ENCODE data around the gene PARP16.
A peak's percentile ranks its signal among the peaks of the same experiment; 100 is the strongest.
"Not testable (repeated sequence)": the region's sequence is repeated elsewhere in the genome, so short reads cannot be mapped to it uniquely, and the experiment has no call there.

PARP16 gene

DNA sequence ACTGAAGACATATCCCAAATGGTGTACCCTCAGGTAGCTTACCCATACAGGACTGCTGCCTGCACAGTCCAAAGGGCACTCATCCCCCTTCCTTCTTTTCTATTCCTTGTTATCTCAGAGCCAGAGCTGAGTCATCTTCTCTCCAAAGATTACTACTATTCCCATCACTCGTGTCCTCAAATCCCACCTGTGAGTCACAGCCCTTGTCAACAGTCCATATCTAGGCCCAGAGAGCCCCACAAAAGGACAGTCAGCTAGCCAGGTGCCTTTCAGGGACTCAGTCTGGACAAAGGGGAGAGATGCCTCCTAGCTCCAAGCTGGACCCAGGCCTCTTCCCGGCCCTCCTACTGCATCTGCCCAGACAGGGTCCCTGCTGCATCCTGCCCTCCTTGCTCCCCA is 11.0 kb downstream of the PARP16 start:
- DNase-seq (ENCODE audit: low spot score): no peak

DNA sequence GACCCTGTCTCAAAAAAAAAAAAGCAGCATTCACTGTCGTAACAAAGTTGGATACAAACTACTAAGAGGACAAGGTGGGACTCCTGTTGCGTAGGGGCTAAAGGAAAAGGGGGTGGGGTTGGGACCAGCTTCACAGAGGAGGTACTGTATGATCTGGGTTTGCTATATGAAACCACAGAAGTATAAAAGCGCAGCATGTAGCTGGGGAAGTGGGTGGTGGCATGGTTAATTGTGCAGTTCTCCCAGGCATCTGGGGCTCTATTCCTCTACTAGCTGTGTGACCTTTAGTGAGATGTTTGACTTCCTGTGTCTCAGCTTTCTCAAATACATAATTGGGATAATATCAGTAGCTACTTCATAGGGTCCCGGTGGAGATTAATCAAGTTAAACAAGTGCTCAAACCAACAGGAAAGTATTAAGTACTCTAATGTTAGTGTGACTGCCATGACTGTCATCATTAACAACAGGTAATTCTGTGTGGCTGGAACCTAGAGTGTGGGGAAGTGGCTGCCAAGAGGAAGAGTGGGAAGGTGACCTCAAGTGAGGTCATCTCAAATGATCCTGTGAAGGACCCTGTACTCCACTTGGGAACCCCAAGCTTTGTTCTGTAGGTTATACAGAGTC is 11.5 kb downstream of the PARP16 start:
- no peak for DNase-seq (ENCODE audit: low spot score)

DNA sequence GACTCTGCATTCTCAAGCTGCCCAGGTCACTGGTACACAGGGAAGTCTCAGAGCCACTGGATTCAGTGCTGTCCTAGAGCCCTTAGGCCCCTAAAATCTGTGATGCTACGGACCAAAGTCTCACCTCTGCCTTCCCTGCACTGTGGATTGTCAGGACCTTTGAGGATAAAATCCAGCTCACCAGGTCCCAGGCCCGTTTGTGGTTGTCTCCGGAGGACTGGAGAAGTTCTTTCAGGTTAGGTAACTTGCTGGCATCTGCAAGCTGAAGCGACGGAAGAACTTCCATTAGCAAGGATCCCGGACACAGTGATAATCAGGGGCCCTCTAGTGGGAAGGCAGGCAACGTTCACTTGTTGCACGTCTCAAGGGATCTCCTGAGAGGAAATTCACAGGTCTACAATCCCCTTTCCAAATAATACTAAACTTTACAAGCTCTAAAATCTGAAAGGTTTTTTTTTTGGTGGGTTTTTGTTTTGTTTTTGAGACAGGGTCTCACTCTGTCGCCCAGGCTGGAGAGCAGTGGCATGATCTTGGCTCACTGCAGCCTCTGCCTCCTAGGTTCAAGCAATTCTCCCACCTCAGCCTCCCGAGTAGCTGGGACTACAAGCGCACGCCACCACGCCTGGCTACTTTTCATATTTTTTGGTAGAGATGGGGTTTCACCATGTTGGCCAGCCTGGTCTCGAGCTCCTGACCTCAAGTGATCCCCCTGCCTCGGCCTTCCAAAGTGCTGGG is 15.7 kb downstream of the PARP16 start:
- DNase-seq (ENCODE audit: low spot score): peak; percentile 73

DNA sequence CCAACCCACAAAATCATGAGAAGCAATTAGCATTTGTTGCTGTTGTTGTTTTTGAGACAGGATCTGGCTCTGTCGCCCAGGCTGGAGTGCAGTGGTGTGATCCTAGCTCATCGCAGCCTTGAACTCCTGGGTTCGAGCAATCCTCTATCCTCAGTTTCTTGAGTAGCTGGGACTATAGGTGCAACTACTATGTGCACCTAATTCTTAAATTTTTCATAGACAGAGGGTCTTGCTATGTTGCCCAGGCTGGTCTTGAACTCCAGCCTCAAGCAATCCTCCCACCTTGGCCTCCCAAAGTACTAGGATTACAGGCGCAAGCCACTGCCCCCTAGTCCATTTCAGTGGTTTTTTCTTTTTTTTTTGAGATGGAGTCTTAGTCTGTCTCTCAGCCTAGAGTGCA is 18.3 kb downstream of the PARP16 start:
- DNase-seq (ENCODE audit: low spot score): no peak

DNA sequence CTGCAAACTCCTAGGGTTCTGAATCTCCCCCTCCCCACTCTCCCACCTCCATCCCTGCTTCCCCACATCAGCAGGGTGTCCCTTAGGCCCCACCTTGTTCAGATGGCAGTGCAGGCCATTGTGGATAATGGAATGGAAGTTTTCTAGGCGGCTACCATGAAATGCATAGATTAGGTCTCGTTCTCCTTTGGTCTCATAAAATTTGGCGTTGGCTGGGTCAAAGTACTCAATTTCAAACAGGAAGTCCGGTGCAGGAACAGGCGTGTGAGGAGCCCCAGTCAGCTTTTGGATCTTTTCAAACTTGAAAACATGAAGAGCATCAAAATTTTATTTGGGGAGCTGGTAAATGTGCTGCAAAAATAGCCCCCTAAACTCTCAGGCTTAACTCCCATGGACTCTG is 20.2 kb downstream of the PARP16 start:
- DNase-seq (ENCODE audit: low spot score): no peak

DNA sequence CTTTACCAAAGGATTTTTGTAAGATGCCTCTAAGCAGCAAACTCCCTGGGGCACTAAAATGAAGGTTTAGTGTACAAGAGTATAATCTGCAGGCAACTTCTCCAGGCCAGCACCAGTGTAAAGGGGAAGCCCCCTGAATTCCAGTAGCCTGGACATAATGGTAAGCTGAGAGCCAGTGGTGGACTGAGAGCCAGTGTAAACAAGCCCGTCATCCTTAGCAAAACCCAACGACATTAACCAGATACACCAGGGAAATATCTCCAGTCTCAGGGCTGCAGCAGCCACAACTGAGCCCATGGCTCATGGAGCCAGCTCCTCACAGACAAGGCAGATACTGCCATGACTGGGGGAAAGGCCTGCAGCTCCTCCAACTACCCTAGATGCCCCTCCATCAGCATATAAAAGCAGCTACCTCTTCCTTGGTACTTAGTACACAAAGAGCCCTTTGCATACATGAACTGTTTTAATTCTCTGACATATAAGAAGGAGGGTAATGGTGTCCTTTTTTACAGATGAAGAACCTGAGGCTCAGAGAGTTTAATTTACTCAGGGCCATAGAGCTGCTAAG is 21.7 kb downstream of the PARP16 start:
- DNase-seq (ENCODE audit: low spot score): no peak

DNA sequence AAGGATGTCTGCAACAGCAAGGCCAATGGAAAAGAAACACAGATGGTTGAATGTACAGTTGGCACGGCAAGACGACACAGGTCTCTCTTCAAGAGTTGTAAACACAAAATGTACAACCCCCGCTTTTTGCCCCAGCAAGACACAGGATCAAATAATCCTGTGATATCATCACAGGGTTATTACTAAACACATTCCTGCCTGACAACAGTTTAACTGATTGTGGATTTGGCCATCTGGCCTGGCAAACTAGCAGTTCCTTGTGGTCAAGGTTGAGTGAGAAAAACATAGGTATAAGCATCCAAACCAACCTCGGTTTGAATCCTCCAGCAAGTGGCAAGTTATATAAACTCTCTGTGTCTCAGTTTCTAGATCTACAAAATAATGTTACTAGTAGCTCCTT is 23.4 kb downstream of the PARP16 start:
- DNase-seq (ENCODE audit: low spot score): no peak

DNA sequence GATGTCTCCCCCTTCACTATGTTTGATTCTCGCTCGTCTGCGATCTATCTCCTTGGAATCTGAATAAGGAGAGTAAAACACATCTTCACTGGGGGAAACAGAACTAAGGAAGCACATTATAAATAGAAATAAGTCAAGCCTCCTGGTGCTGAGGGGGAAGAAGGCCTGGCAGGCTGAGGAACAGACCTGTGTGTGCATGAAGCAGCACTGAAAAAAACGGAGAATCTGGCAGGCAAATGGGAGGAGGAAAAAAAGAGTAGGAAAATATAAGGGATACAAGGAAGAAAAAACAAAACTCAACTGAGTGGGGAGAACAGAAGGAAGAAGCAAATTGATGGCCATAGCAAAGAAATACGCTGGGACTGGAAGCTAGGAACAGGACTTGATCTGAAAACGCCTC is 25.7 kb downstream of the PARP16 start:
- DNase-seq (ENCODE audit: low spot score): no peak

DNA sequence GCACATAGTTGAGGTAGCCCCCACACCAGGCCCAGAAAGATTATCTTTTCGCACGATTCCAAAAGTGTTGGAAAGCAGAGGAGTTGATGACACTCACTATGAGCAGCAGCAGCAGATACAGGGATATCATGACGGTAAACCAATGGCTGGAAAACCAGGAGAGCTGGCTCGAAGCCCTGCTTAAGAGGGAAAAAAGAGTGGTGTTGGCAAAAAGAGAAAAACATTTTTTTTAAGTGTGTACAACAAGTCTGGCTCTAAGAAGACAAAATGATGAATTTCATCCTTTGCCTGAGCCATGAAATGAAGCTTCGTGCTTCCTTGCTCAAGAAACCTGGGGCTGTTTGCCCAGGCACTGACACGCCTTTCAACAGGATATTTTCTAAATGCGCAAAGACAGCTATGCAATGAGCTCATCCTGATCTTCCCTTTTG is 27.3 kb downstream of the PARP16 start:
- no peak for DNase-seq (ENCODE audit: low spot score)

DNA sequence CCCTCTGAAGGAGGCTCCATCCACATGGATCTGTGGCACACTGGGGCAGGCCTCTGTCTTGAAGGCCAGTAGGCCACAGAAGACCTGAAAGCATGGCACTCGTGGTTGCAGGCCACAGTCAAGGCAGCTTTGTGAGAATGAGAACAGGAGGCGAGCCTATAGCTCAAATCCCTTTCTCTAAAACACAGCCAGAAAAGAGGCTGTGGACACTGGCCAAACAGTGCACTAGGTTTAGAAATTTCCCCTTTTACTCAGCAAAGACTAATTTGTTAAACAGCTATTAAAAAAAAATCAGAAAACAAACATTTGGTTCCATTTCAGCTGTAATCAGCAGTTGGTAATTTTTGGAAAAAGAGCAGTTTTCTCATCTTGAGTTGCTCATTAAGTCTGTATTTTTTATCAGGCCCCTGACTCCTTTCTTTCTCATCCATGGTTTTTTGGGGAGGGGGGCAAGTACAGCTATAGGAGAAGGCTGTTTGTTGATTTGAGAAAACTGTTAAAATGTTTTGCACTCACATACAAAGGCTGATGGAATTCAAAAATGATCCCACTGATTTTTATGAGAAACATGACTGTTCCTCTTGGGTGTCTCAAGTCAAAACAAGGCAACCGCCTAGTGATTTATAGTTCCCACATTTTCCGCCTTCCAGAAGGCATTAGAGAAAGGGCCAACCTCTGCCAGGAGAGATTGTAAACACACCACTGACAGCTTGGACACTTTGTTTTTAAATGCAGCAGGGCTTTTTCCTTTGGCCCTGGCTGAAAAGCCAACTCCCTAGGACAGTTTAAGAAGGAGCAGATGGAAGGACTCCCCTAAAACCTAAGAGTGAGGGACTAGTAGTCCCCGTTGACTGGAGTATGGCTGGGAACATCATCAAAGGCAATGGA is 28.1 kb downstream of the PARP16 start:
- DNase-seq (ENCODE audit: low spot score): no peak

DNA sequence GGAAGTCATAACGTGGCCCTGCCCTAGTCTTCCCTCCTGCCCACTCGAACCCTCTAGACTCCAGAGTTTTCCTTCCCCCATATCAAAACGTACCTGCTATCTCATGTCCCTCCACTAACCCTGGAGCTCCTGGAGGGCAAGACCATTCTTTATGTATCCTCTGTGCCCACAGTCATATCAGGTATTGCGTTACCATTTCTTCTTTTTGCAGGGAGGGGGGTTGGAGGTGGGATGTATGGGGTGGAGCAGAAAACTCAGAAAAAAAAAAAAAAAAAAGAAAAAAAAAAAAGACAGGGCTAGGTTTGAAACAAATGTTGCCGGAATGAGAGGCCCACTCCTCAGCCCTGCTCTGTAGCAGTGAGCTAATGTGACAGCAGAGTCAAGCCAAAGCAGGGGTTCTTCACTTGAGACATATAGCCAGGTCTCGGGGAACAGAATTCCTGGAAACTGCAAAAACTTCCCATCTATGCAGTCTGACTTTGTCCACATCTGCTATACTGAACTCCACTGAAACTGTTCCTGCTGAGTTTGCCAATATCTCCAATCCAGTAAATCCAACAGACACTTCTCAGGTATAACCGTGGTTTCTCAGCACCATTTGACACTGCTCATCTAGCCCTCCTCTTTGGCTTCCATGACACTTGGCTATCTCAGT is 31.1 kb downstream of the PARP16 start:
- no peak for DNase-seq (ENCODE audit: low spot score)

DNA sequence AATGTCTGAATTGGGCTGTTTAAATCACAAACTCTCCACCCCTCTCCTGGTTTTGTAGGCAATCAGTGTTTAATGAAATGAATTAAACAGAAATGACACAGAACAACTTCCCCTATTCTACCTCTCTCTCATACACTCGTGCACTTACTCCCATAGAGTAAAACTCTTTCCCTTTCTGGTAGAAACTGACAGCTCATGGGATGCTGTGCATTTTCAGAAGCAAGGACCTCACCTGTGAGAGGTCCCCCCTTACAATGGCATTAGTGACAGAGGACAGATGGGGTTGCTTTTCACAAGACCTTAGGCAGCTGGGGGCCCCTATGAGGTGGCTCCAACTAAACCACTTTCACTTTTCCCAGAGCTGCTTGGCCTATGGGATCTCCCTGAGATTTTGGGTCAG is 31.9 kb downstream of the PARP16 start:
- no peak for DNase-seq (ENCODE audit: low spot score)

DNA sequence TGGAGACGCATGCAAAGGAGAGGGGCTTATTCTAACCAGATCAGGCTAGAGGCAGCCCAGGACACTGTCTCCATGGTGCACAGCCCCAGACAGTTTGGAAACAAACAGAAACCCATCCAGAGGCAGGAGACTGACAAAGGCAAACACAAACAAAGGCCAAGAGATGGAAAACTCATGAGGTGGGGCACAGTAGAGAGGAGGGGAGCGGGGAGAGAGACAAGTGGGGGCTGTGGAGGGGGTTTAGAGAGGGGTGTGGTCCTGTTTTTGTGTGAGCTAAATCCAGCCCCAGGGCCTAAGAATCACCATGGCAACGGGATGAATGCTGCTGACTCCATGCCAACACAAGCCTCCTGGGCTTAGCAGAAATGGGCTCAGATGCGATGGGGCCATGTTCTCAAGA is 32.3 kb downstream of the PARP16 start:
- DNase-seq (ENCODE audit: low spot score): no peak

DNA sequence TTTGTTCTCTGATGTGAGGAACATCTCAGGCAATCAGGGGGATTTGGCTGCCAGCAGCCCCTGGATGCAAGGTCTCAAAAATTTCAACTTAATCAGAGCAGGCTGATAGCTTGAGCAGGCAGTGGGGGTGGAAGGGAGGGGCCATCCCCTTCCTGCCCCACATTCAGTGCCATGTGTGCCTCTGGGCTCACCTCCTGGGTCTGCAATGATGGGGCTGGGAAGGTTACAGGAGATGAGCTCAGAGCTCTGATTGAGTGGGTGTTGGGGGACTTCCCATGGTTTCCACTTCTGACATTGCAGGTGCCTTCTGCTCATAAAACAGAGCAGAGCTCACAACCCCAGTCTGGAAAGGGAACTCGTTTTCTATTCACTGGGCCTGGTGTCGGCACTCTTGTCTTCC is 37.0 kb downstream of the PARP16 start:
- no peak for DNase-seq (ENCODE audit: low spot score)

DNA sequence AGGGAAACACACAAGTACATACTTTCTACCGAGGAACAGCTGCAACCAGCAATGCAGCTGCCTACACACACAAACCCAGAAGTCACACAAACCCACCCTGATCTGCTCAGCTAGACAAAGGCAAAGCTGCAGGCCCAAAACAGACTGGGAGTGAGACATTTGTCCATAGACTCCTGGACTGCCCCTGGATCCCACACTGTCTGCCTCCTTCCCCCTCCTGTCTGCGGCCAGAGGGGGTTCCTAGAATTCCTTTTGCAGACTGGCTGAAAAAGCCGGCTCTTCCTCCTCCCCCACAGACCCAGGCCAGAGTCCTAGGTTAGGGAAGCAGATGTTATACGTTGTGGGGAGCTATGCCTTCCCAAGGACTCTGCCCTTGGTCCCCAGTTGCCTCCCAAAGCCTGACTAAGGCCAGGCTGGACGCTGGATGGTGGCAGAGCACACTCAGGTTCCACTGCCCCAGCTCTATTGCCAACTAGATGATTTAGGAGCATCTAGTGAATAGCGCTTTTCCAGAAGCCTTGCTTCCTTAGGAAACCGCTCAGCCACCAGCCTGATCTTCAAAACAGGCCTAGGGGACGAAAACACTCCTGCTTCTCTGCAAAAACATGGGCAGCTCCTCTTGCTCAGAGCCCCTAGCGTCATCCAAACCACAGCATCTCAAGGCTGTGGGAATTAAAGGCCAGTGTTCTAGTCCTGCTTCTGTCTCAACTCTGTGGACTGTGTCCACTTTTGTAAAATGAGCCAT is 38.0 kb downstream of the PARP16 start:
- DNase-seq (ENCODE audit: low spot score): no peak

DNA sequence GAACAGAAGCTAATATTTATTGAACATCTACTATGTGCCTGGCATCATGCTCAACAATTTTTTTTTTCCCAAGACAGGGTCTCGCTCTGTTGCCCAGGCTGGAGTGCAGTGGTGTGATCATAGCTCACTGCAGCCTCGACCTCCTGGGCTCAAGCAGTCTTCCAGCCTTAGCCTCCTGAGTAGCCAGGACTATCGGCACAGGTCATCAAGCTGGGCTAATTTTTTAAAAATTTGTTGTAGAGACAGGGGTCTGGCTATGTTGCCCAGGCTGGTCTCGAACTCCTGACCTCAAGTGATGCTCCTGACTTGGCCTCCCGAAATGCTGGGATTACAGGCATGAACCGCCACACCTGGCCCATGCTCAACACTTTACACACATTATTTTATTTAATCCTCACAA is 39.7 kb downstream of the PARP16 start:
- DNase-seq (ENCODE audit: low spot score): no peak

DNA sequence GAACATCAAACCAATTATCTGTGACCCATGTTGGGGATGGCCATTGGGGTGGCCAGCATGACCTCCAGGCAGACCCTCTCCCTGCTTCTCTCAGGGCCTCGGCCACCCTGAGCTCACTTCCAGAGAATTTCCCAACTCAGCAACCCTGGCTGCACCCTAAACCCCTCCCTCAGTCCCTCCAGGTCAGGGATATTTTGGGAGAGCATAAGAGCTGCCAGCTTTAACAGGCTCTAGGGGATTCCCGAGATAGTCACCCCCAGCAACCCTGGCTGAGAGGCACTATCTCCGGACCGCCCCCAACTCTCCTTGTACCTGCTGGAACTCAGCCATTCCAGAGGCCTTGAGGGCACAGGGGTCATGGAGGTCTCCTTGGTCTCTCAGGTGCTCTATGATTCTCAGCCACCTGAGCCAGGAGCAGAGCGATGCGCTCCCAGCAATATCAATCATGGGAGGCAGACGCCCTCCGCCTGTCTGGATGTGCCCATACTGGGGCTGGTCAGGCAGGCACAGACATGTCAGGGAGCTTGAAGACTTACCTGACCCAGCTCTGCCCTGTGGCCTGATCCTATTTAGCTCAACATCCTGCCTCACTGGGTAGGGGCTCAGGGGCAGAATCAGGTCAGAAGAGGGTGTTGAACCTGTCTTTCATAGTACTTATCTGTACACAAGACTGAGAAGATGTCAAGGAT is 40.5 kb downstream of the PARP16 start:
- no peak for DNase-seq (ENCODE audit: low spot score)

DNA sequence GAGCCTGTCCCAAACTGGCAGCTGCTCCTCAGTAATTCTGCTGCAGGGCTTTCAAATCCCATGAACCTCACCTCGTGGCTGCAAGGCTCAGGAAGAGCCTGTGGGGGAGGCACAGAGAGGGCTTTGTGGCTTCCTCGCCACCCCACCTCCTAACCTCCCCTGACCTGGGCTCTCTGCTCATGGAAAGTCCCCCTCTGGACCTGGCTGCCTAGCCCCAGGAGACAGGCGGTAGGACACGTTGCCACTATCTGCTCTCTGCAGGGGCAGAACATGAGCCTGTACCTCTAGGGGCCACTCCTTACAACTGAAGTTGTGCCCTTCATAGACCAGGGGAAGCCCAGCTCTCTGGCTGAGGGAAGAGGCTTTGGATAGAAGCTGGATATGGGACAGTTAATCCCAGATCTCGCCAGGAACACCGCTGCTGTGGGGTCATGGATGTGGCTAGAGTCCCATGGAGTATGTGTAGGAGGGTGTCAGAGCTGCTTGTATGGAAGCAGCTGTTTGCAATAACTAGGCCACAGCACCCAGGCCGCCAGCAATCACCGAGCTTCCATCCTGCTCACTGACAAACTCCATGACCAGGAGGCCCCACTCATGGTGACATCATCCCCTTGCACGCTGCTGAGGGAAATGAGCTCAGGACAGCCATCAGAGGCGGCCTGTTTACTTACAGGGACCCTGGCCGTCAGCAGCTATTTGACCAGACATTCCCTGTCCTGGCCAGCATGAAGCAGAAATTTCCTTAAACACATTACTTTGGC is 41.4 kb downstream of the PARP16 start:
- DNase-seq (ENCODE audit: low spot score): peak; percentile 73

DNA sequence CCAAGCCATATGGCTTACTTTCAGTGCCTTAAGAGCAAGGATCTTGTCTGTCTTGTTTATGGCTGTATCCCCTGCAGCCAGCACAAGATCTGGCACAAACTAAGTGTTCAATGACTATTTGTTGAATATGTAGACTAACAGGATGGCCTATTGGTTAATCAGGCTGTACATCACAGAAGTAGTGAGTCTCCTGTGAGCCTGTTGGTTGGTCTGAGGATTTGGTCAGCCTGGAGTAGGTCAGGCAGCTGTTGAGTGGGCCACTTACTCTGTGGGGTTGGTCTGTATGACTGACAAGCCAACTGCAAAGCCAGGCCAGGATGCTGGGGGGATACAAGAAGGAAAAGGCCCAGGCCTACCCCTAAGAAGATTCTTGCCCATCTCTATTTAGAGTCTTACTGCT is 42.0 kb downstream of the PARP16 start:
- DNase-seq (ENCODE audit: low spot score): no peak

DNA sequence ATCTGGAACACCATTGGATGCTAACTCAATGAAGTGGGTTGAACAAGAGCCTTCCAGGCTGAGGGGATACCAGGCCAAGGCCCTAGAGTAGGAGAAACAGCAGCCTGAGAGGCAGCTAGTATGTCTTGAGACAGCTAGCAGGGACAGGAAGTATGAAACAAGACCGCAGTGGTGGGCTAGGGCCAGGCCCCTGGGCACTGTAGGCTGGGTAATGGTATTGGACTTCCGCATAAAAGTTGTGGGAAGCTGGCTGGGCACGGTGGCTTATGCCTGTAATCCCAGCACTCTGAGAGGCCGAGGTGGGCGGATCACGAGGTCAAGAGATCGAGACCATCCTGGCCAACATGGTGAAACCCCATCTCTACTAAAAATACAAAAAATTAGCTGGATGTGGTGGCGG is 50.2 kb downstream of the PARP16 start:
- not testable (repeated sequence) for DNase-seq (ENCODE audit: low spot score)

All from left forelimb (tissue), 1 donor.